Subcutaneous abdominal adipose tissue (tissue), 5 donors: ENCODE data around the gene PLPP3.

Experiments
- H3K27ac ChIP-seq: one replicate; pipeline ENCODE4 v1.7.0; 2013; ENCODE audit warnings: low read depth, mild to moderate bottlenecking, inconsistent platforms, low read length, moderate library complexity
- H3K27me3 ChIP-seq, 5 donors: one replicate each; pipeline ENCODE4 v1.7.0; 2013; ENCODE audit warnings: low read length in 5 of 5, inconsistent platforms in 1 of 5; ENCODE audit not compliant: control insufficient read depth in 5 of 5, insufficient read depth in 4 of 5
- H3K36me3 ChIP-seq, 5 donors: one replicate each; pipeline ENCODE4 v1.7.0; 2013; ENCODE audit warnings: low read length in 5 of 5; ENCODE audit not compliant: control insufficient read depth in 5 of 5, insufficient read depth in 5 of 5
- H3K4me1 ChIP-seq, 5 donors: one replicate each; pipeline ENCODE4 v1.7.0; 2013; ENCODE audit warnings: low read length in 5 of 5, mild to moderate bottlenecking in 3 of 5, moderate library complexity in 1 of 5; ENCODE audit not compliant: control insufficient read depth in 5 of 5, insufficient read depth in 5 of 5
- H3K4me3 ChIP-seq, 5 donors: one replicate each; pipeline ENCODE4 v1.7.0; 2013; ENCODE audit warnings: low read length in 5 of 5, low read depth in 1 of 5
- H3K9ac ChIP-seq, 5 donors: one replicate each; pipeline ENCODE4 v1.7.0; 2013; ENCODE audit warnings: low read length in 5 of 5, mild to moderate bottlenecking in 4 of 5, moderate library complexity in 3 of 5
- H3K9me3 ChIP-seq, 5 donors: one replicate each; pipeline ENCODE4 v1.7.0; 2013; ENCODE audit warnings: low read length in 5 of 5; ENCODE audit not compliant: control insufficient read depth in 5 of 5
- donor health status: healthy.
- donor health status: healthy.
- donor health status: healthy.
- donor health status: healthy.
- donor health status: healthy.

The PLPP3 gene

GRCh38 chr1:56529801-56530200, 49.6 kb downstream of the PLPP3 start:
- no peak overlapping the region for H3K4me3 ChIP-seq
- H3K27me3 ChIP-seq, result no peaks in the 10 kb centered on the region
- H3K9me3 ChIP-seq, result no peaks in the 10 kb centered on the region
- H3K4me1 ChIP-seq, result peaks cover 7 to 53% (median 37%) of the 10 kb centered on the region in 5 donors
- peaks cover 15 to 42% (median 25%) of the 10 kb centered on the region in 5 donors for H3K36me3 ChIP-seq
- H3K27ac ChIP-seq, result no peak overlapping the region
- H3K9ac ChIP-seq, result no peak overlapping the region

GRCh38 chr1:56527548-56528302, 51.6 kb downstream of the PLPP3 start:
- Histone ChIP-seq H3K27ac (peak overlapping the region; percentile 20), H3K4me1 (peaks cover 7 to 53% (median 45%) of the 10 kb centered on the region in 5 donors), H3K27me3 (no peaks in the 10 kb centered on the region), H3K9ac (no peak overlapping the region), H3K4me3 (no peak overlapping the region), H3K9me3 (no peaks in the 10 kb centered on the region), H3K36me3 (peaks cover 13 to 40% (median 24%) of the 10 kb centered on the region in 5 donors)

- Histone ChIP-seq H3K4me1 (peaks cover 7 to 54% (median 40%) of the 10 kb centered on the region in 5 donors), H3K9ac (no peak overlapping the region), H3K36me3 (peaks cover 13 to 38% (median 25%) of the 10 kb centered on the region in 5 donors), H3K27me3 (no peaks in the 10 kb centered on the region), H3K9me3 (no peaks in the 10 kb centered on the region), H3K4me3 (no peak overlapping the region), H3K27ac (peak overlapping the region; percentile 34)
Observed at GRCh38 chr1:56526571-56527174, 52.7 kb downstream of the PLPP3 start.

- H3K4me1 ChIP-seq, result peaks cover 7 to 54% (median 38%) of the 10 kb centered on the region in 5 donors
- H3K27me3 ChIP-seq, result no peaks in the 10 kb centered on the region
- no peak overlapping the region for H3K27ac ChIP-seq
- H3K36me3 ChIP-seq, result peaks cover 15 to 35% (median 28%) of the 10 kb centered on the region in 5 donors
- H3K4me3 ChIP-seq, result no peak overlapping the region
- H3K9me3 ChIP-seq, result no peaks in the 10 kb centered on the region
- no peak overlapping the region for H3K9ac ChIP-seq
Observed at GRCh38 chr1:56525489-56526041, 53.8 kb downstream of the PLPP3 start.

GRCh38 chr1:56524263-56524662, 55.1 kb downstream of the PLPP3 start:
- Histone ChIP-seq H3K9ac (no peak overlapping the region), H3K4me1 (peaks cover 7 to 51% (median 38%) of the 10 kb centered on the region in 5 donors), H3K9me3 (no peaks in the 10 kb centered on the region), H3K36me3 (peaks cover 15 to 46% (median 39%) of the 10 kb centered on the region in 5 donors), H3K4me3 (no peak overlapping the region), H3K27me3 (no peaks in the 10 kb centered on the region), H3K27ac (no peak overlapping the region)

GRCh38 chr1:56522680-56523079, 56.7 kb downstream of the PLPP3 start:
- Histone ChIP-seq H3K36me3 (peaks cover 15 to 52% (median 47%) of the 10 kb centered on the region in 5 donors), H3K27me3 (no peaks in the 10 kb centered on the region), H3K27ac (peak overlapping the region; percentile 19), H3K4me1 (peaks cover 4 to 40% (median 29%) of the 10 kb centered on the region in 5 donors), H3K9me3 (no peaks in the 10 kb centered on the region), H3K9ac (peak overlapping the region in 1 of 5 donors; percentile 19), H3K4me3 (no peak overlapping the region)

- Histone ChIP-seq H3K36me3 (peaks cover 21 to 72% (median 64%) of the 10 kb centered on the region in 5 donors), H3K4me1 (peaks cover 4 to 28% (median 22%) of the 10 kb centered on the region in 5 donors), H3K27me3 (no peaks in the 10 kb centered on the region)
Observed at GRCh38 chr1:56520016-56520601, 59.3 kb downstream of the PLPP3 start.

GRCh38 chr1:56517404-56518130, 61.8 kb downstream of the PLPP3 start:
- Histone ChIP-seq H3K4me3 (no peak overlapping the region), H3K9ac (no peak overlapping the region), H3K9me3 (no peaks in the 10 kb centered on the region), H3K36me3 (peaks cover 15 to 61% (median 48%) of the 10 kb centered on the region in 5 donors), H3K4me1 (peaks cover 8 to 25% (median 16%) of the 10 kb centered on the region in 5 donors), H3K27ac (peak overlapping the region; percentile 55), H3K27me3 (no peaks in the 10 kb centered on the region)

More at GRCh38 chr1:56520016-56520601, 59.3 kb downstream of the PLPP3 start:
- Histone ChIP-seq H3K27ac (no peak overlapping the region), H3K4me3 (no peak overlapping the region), H3K9ac (no peak overlapping the region), H3K9me3 (no peaks in the 10 kb centered on the region)

- Histone ChIP-seq H3K4me1 (peaks cover 8 to 30% (median 13%) of the 10 kb centered on the region in 5 donors), H3K27ac (peak overlapping the region; percentile 55), H3K4me3 (no peak overlapping the region), H3K9me3 (no peaks in the 10 kb centered on the region), H3K36me3 (peaks cover 13 to 64% (median 47%) of the 10 kb centered on the region in 5 donors), H3K9ac (no peak overlapping the region), H3K27me3 (no peaks in the 10 kb centered on the region)
Observed at GRCh38 chr1:56516539-56517252, 62.7 kb downstream of the PLPP3 start.
